DOHH2 (cell line): ENCODE data around the gene ATP6V1G1.
"Not testable (repeated sequence)": the region's sequence is repeated elsewhere in the genome, so short reads cannot be mapped to it uniquely, and the experiment has no call there.

Experiments used
- EZH2phosphoT487 ChIP-seq: fragments of 200-600 bp; sonication (generic); IDR thresholded peaks from 2 replicates; pipeline ENCODE4 v1.6.1; 2017; ENCODE audit warnings: borderline replicate concordance, mild to moderate bottlenecking, antibody characterized with exemption, low read length, moderate library complexity, mixed read lengths
- TF ChIP-seq, protein P1 (sequence below): fragments of 200-600 bp; sonication (generic); IDR thresholded peaks from one replicate; pipeline ENCODE4 v1.5.1; 2014; ENCODE audit warnings: antibody characterized with exemption, mild to moderate bottlenecking, low read depth, low read length; ENCODE audit not compliant: poor library complexity, severe bottlenecking

DNA sequence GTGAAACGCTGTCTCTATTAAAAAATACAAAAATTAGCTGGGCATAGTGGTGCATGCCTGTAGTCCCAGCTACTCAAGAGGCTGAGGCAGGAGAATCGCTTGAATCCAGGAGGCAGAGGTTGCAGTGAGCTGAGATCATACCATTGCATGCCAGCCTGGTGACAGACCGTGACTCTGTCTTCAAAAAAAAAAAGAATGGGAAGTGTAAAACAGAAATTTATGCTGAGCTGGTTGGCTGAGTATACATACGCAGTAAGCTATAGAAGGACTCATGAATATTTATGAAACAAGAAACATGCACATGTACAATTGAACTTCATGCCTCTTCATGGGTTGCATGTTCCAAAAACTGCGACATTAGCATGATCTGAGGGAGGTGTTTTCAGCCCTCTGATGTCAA is 10.8 kb upstream of the ATP6V1G1 start:
- TF ChIP-seq, protein P1, sequence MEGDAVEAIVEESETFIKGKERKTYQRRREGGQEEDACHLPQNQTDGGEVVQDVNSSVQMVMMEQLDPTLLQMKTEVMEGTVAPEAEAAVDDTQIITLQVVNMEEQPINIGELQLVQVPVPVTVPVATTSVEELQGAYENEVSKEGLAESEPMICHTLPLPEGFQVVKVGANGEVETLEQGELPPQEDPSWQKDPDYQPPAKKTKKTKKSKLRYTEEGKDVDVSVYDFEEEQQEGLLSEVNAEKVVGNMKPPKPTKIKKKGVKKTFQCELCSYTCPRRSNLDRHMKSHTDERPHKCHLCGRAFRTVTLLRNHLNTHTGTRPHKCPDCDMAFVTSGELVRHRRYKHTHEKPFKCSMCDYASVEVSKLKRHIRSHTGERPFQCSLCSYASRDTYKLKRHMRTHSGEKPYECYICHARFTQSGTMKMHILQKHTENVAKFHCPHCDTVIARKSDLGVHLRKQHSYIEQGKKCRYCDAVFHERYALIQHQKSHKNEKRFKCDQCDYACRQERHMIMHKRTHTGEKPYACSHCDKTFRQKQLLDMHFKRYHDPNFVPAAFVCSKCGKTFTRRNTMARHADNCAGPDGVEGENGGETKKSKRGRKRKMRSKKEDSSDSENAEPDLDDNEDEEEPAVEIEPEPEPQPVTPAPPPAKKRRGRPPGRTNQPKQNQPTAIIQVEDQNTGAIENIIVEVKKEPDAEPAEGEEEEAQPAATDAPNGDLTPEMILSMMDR: not testable (repeated sequence)
- TF ChIP-seq EZH2phosphoT487: not testable (repeated sequence)
